Hematopoietic multipotent progenitor cell treated with erythropoietin and hydrocortisone succinate and interleukin-3 and kit ligand, for 8 days (in vitro differentiated cells): Measurements from ENCODE around the gene PET100.

Source experiments
- DNase-seq: peaks from one replicate; pipeline ENCODE4 v3.0.0-alpha.2; 2015

PET100 gene

GRCh38 chr19:7612282-7613274 is 17.0 kb upstream of the PET100 start:
- no peak for DNase-seq

- no peak for DNase-seq
These were observed 14.5 kb upstream of the PET100 start for GRCh38 chr19:7614859-7615741.

- DNase-seq, result no peak
These were observed 12.4 kb upstream of the PET100 start for GRCh38 chr19:7617172-7617571.

GRCh38 chr19:7617735-7618134 is 11.9 kb upstream of the PET100 start:
- no peak for DNase-seq

- peak; percentile 33 for DNase-seq
These were observed 11.2 kb upstream of the PET100 start for GRCh38 chr19:7618348-7618747.

- DNase-seq, result peak; percentile 53
These were observed 10.7 kb upstream of the PET100 start for GRCh38 chr19:7618771-7619510.

GRCh38 chr19:7619671-7620441 is 9.7 kb upstream of the PET100 start:
- DNase-seq, result no peak

GRCh38 chr19:7620442-7621412 is 8.9 kb upstream of the PET100 start:
- no peak for DNase-seq

GRCh38 chr19:7622933-7623685 is 6.5 kb upstream of the PET100 start:
- DNase-seq, result peak; percentile 32

- DNase-seq, result no peak
These were observed 5.6 kb upstream of the PET100 start for GRCh38 chr19:7623725-7624603.

GRCh38 chr19:7624810-7625209 is 4.8 kb upstream of the PET100 start:
- no peak for DNase-seq

- DNase-seq, result no peak
These were observed 3.7 kb upstream of the PET100 start for GRCh38 chr19:7625763-7626372.

GRCh38 chr19:7627166-7627565 is 2.4 kb upstream of the PET100 start:
- no peak for DNase-seq

- DNase-seq, result peak; percentile 5
These were observed 843 bp upstream of the PET100 start for GRCh38 chr19:7628589-7629311.

GRCh38 chr19:7631577-7631976 is 2.0 kb downstream of the PET100 start:
- DNase-seq, result no peak

GRCh38 chr19:7632340-7633203 is 3.0 kb downstream of the PET100 start:
- no peak for DNase-seq

GRCh38 chr19:7633698-7634097 is 4.1 kb downstream of the PET100 start, which contains the start of gene PCP2:
Gene PCP2 (minus strand): TSS chr19:7633719. CDS start chr19:7633457, 262 bp downstream.
- DNase-seq, result no peak
